RWPE1 (cell line): ENCODE measurements around the gene PTPN1.

Experiments used
- CTCF ChIA-PET: fragments of 350-600 bp; sonication (Branson Sonifier 250); formaldehyde crosslinking; extraction: SDS; loops from one replicate; lab custom pipeline; 2021; lab: Yijun Ruan, JAX
- POLR2A ChIA-PET: fragments of 400-600 bp; formaldehyde crosslinking; extraction: SDS; loops from one replicate; lab custom pipeline; 2020; ENCODE audit warnings: antibody characterized with exemption; ENCODE audit not compliant: low non-redundant PET; lab: Yijun Ruan, JAX
- DNase-seq: peaks from one replicate; pipeline ENCODE4 v3.0.0; 2012; ENCODE audit warnings: low spot score
- H3K27ac ChIP-seq: fragments of 450-650 bp; 2 replicates; pipeline ENCODE4 v1.5.1; 2017
- TF ChIP-seq, protein P1 (sequence below): fragments of 450-650 bp; conservative IDR thresholded peaks from 2 replicates; pipeline ENCODE4 v1.5.1; 2017; ENCODE audit warnings: low read depth, mild to moderate bottlenecking

The PTPN1 gene

DNA sequence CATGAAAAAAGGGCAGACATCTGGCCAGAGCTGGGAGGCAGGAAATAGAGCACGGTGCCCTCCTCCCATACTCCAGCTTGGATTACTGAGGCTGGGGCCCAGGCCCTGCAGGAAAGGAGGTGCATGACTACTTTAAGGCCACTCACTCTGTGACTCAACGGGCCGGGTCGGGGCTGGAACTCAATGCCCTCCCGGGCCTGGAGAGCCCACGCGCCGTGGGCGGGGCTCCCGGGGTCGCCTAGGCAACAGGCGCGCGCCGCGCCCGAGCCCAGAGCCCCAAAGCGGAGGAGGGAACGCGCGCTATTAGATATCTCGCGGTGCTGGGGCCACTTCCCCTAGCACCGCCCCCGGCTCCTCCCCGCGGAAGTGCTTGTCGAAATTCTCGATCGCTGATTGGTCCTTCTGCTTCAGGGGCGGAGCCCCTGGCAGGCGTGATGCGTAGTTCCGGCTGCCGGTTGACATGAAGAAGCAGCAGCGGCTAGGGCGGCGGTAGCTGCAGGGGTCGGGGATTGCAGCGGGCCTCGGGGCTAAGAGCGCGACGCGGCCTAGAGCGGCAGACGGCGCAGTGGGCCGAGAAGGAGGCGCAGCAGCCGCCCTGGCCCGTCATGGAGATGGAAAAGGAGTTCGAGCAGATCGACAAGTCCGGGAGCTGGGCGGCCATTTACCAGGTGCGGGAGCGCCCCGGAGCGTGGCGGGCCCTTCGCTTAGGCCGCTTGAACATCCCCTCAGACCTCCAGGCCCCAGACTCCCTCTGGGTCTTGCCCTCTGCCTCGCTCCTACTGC, at the start of gene PTPN1:
Gene PTPN1, plus strand, starts transcription at position 461 of the 783 bp plus-strand sequence. Its CDS starts 145 bp downstream, at position 606.
- DNase-seq = peak; percentile 100
- ChIA-PET POLR2A (interaction anchor here (0.5 to 1.1 kb wide), 5 partner anchors 18 to 66 kb away, joined by 3 to 5 read pairs (median 4); no protein-coding TSS in a partner anchor), CTCF (interaction anchor here (0.6 to 1.0 kb wide), 4 partner anchors 15 to 46 kb away, joined by 3 read pairs; no protein-coding TSS in a partner anchor)
- peak within 1 kb of the TSS; percentile 87 for H3K27ac ChIP-seq
- TF ChIP-seq, protein P1, sequence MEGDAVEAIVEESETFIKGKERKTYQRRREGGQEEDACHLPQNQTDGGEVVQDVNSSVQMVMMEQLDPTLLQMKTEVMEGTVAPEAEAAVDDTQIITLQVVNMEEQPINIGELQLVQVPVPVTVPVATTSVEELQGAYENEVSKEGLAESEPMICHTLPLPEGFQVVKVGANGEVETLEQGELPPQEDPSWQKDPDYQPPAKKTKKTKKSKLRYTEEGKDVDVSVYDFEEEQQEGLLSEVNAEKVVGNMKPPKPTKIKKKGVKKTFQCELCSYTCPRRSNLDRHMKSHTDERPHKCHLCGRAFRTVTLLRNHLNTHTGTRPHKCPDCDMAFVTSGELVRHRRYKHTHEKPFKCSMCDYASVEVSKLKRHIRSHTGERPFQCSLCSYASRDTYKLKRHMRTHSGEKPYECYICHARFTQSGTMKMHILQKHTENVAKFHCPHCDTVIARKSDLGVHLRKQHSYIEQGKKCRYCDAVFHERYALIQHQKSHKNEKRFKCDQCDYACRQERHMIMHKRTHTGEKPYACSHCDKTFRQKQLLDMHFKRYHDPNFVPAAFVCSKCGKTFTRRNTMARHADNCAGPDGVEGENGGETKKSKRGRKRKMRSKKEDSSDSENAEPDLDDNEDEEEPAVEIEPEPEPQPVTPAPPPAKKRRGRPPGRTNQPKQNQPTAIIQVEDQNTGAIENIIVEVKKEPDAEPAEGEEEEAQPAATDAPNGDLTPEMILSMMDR = no peak

DNA sequence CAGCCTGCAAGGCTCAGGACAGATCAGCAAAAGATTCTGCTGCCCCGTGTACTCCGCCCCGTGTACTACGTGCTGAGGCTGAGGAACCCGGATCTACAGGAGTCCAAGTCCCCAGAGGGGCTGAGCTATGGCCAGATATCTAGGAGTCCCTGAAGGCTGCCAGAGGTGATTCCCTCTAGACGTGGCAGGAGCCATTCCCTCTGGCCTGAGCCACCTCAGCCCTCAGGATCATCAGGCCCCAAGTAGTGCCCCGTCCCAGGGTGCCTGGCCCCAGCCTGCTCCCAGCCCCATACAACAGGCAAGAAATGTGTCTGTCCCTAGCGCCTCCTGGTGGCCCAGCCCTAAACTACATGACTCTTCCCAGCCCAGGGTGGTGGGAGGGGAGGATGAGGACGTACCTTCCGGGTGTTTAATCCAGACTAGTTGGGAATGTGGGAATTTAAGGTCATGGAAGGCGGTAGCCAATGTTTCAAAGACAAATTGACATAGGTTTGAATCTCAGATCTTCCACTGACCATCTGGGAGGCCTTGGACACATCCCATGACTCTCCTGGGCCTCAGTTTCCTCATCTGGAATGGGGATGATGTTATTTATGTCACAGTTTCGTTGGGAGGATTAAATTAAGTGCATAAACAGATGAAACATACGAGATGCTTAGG, 49.4 kb upstream of the PTPN1 start:
- ChIA-PET CTCF (interaction anchor here (0.6 to 1.3 kb wide), 9 partner anchors 10 to 275 kb away, joined by 3 to 8 read pairs (median 4); no protein-coding TSS in a partner anchor), POLR2A (no interaction called here)
- TF ChIP-seq, protein P1 = peak; percentile 96
- peak overlapping the region; percentile 63 for H3K27ac ChIP-seq
- peak; percentile 95 for DNase-seq

DNA sequence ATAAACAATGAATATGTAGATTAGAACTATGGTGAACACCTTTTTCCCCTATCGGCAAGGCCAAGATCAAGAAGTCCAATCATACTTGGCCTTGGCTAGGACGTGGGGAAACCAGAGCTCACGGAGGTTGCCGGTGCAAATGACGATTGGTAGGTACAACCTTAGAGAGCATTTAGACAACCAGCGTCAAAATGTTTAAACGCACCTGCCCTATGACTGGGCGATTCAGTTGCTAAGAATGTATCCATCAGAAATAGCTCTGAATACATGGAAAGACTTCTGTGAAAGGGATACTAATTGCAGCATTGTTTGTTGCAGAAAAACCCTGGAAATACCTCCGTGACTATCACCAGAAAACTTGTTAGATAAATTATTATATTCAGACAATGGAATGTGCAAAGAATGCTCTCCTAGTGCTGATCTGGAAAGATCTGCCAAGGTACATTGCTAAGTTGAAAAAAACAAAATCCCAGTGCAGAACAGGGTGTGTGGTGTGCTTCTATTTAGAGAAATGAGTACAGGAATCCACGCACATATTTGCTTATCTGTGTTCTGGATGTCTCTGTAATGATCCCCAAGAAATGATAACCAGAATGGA, 48.0 kb upstream of the PTPN1 start:
- TF ChIP-seq, protein P1 = no peak
- H3K27ac ChIP-seq = no peak overlapping the region
- CTCF ChIA-PET = interaction anchor here (0.6 to 4.3 kb wide), 7 partner anchors 46 to 346 kb away, joined by 3 to 42 read pairs (median 3); no protein-coding TSS in a partner anchor
- DNase-seq = no peak
- POLR2A ChIA-PET = no interaction called here

DNA sequence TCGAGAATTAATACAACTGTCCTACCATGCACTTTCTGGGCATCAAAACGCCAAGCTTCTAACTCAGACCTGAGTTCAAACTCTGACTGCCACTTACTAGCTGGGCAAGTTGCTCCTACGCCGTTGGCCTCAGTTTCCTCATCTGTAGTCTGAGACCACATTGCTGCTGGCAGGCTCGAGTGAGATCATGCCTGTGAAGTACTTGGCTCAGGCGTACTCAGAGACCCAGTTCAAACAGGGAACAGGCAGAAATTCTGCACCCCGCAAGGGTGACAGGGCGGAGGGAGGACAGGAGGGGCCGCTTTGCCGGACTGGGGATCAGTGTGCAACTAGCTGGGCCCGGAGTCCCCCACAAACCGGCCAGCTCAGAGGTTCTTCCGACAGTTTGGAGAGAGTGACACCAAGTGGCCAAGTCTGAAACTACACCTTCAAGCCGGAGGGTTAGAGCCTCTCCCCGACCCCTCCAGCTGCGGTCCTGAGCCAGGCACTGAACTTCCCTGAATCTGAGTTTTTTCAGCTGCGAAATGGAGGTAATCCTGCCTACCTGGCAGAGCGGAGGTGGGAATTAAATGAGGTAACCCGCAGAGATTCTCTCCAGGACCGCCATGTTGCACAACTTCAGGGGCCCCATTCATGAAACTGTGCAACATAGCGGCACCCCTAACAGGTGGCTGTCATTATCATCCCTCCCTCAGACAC, 46.0 kb upstream of the PTPN1 start:
- ChIA-PET POLR2A (no interaction called here), CTCF (interaction anchor here (0.5 to 4.3 kb wide), 30 partner anchors 46 to 745 kb away, joined by 3 to 42 read pairs (median 3); partner anchors contain the start of genes CEBPB and PTPN1)
- DNase-seq = peak; percentile 76

DNA sequence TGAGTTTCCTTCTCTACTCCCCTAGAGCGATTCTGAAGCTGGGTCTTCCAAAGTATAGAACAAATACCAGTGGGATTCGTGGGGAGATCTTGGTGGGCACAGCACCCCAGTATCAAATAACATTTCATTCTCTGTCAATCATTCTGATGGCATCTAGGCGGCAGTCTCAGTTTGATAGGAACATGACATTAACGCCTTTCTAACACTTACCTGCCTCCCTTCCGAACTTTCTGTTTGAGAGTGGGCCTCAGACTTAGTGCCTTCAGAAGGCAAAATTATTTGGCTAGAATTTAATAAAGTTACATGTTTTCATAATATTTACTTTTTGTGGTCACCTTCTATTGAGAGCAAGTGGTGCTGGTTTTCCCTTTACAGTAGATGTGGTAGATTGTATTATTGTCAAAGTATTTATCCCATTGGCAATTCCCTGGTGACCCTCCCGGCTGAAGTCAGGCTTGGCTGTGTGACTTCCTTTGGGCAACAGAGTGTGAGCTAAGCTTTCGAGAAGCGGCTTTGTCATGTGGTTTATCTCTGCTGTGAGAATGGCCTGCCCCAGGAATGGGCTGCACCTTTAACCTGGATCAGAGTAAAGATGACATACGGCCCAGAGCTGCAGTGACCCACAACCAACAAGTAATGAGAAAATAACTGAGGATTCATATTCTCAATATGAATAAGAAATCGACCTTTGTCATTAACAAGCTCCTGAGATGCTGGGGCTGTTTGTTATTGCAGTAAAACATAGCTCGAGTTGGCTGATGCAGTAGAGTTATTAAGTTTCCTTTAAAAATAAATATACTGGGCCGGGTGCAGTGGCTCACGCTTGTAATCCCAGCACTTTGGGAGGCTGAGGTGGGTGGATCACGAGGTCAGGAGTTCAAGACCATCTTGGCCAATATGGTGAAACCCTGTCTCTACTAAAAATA, 45.2 kb upstream of the PTPN1 start:
- ChIA-PET POLR2A (no interaction called here), CTCF (interaction anchor here (0.5 to 4.3 kb wide), 27 partner anchors 45 to 465 kb away, joined by 3 to 42 read pairs (median 4); partner anchors contain the start of genes CEBPB and PTPN1)
- H3K27ac ChIP-seq = peak overlapping the region; percentile 48
- no peak for DNase-seq
- TF ChIP-seq, protein P1 = no peak

More for the DNA sequence above, 46.0 kb upstream of the PTPN1 start:
- TF ChIP-seq, protein P1 = peak; percentile 93
- H3K27ac ChIP-seq = peak overlapping the region; percentile 48
